A549 (cell line): ENCODE results near the gene PPIF.

Source experiments
- CEBPB ChIP-seq, 2 experiments: fragments of >200 bp in 1 of 2; sonication (Bioruptor Twin) in 1 of 2; formaldehyde crosslinking in 1 of 2; IDR thresholded peaks; 2 replicates each; pipeline ENCODE4 v1.6.1; 2012 to 2016
- CTCF ChIP-seq: fragments of >200 bp; sonication (Bioruptor Twin); formaldehyde crosslinking; IDR thresholded peaks from 3 replicates; pipeline ENCODE4 v1.5.1; 2016
- FOSB ChIP-seq: fragments of 250-450 bp; sonication (Bioruptor Pico); IDR thresholded peaks from 2 replicates; pipeline ENCODE4 v1.5.0; 2020; ENCODE audit warnings: mild to moderate bottlenecking, moderate library complexity
- HMGXB4 ChIP-seq: fragments of 250-450 bp; sonication (Bioruptor Pico); IDR thresholded peaks from 2 replicates; pipeline ENCODE4 v1.5.0; 2021; ENCODE audit warnings: mild to moderate bottlenecking, moderate library complexity, borderline replicate concordance
- PBX3 ChIP-seq: IDR thresholded peaks from 2 replicates; pipeline ENCODE4 v1.6.1; 2012
- POLR2A ChIP-seq: IDR thresholded peaks from 2 replicates; pipeline ENCODE4 v1.6.1; 2012; ENCODE audit warnings: mild to moderate bottlenecking, low read length
- POLR2AphosphoS2 ChIP-seq: conservative IDR thresholded peaks from 2 replicates; pipeline ENCODE4 v1.6.1; 2012; ENCODE audit warnings: low read length, improper control_type of control experiment, inconsistent platforms
- USF2 ChIP-seq: fragments of 450-650 bp; IDR thresholded peaks from 2 replicates; pipeline ENCODE4 v1.6.1; 2014; ENCODE audit warnings: antibody characterized with exemption

- TF ChIP-seq POLR2A: no peak
- TF ChIP-seq PBX3: no peak
- TF ChIP-seq FOSB (CRISPR knock-in tag): no peak
- TF ChIP-seq HMGXB4: no peak
- TF ChIP-seq CTCF: no peak
- no peak for TF ChIP-seq USF2
- no peak for TF ChIP-seq CEBPB (IDR thresholded peaks at IDR 0.05)
- no peak for TF ChIP-seq POLR2AphosphoS2
Measured at GRCh38 chr10:79380946-79381721, 33.9 kb downstream of the PPIF start.
